MM.1S (cell line): Measurements from ENCODE around the gene TP53AIP1.

Experiments used
- EZH2phosphoT487 ChIP-seq: fragments of 300-600 bp; sonication (generic); IDR thresholded peaks from 2 replicates; pipeline ENCODE4 v1.6.1; 2018; ENCODE audit warnings: antibody characterized with exemption, low read length
- TF ChIP-seq, protein P1 (sequence below): fragments of 300-600 bp; sonication (generic); IDR thresholded peaks from 2 replicates; pipeline ENCODE4 v1.5.1; 2016; ENCODE audit warnings: antibody characterized with exemption, low read length, mixed read lengths

DNA sequence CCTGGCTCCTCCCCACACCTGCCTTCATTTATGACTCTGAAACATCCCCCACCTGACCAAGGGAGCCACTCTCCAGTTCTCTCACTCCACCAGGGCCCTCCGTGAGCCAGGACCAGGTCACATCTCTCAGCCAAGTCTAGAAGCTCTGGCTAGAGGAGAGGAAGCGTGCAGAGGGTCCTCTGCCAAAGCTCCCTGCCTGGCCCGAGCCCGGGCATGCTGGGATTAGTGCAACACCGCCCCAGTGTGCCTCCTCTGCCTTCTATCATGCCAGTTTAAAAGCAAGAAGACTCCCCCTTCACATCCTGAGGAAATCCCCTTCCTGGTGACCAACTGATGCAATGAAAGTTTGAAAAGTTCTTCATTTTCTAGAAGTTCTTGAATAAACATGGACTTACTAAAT is 23.5 kb downstream of the TP53AIP1 start:
- TF ChIP-seq, protein P1, sequence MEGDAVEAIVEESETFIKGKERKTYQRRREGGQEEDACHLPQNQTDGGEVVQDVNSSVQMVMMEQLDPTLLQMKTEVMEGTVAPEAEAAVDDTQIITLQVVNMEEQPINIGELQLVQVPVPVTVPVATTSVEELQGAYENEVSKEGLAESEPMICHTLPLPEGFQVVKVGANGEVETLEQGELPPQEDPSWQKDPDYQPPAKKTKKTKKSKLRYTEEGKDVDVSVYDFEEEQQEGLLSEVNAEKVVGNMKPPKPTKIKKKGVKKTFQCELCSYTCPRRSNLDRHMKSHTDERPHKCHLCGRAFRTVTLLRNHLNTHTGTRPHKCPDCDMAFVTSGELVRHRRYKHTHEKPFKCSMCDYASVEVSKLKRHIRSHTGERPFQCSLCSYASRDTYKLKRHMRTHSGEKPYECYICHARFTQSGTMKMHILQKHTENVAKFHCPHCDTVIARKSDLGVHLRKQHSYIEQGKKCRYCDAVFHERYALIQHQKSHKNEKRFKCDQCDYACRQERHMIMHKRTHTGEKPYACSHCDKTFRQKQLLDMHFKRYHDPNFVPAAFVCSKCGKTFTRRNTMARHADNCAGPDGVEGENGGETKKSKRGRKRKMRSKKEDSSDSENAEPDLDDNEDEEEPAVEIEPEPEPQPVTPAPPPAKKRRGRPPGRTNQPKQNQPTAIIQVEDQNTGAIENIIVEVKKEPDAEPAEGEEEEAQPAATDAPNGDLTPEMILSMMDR = no peak
- no peak for TF ChIP-seq EZH2phosphoT487
